GM18951 (cell line): ENCODE results near the gene NEFH.
"Not testable (repeated sequence)": the region's sequence is repeated elsewhere in the genome, so short reads cannot be mapped to it uniquely, and the experiment has no call there.

ENCODE experiments used
- POLR2A ChIP-seq: IDR thresholded peaks from 4 replicates; pipeline ENCODE4 v1.6.1; 2011; ENCODE audit warnings: mild to moderate bottlenecking; ENCODE audit not compliant: insufficient read length, insufficient read depth; ENCODE audit errors: extremely low read depth
- in situ Hi-C: fragments of 300-500 bp; cut with MboI; formaldehyde crosslinking; loops from one replicate; pipeline ENCODE4 v1.12.0; 2022; ENCODE audit warnings: low sequenced_read_pairs, mixed read lengths, inconsistent platforms; ENCODE audit not compliant: unreplicated experiment

The NEFH gene

DNA sequence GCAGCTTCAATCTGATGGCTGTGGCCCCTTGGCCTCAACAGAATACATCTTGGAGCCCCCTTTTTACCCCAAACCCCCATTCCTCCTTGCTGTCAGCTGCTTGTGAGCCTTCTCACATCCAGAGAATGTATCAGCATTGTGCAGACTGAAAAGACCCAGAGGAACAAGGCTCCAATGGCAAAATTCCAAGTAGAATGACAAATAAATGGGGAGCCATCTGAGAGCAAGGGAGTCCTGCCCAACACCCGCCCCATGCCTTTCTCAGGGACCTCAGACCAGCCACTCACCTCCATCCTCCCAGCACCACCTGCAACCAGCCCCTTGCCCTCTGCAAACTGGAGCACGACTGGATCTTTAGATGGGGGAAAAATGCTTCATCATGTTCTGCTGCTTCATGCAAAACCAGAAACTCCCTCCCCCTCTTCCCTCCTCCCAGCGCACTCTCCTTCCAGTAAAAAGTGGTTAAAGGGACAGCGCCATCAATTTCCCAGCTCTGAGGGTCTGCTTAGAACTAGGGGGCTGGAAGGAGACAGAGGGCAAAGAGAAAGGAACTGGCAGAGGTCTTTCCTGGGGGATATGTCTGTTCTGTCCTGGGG, 2.2 kb upstream of the NEFH start:
- TF ChIP-seq POLR2A, result no peak
- in situ Hi-C loops, result no loop called here

GRCh38 chr22:29478326-29479276, 1.4 kb upstream of the NEFH start:
- in situ Hi-C loops, result no loop called here

GRCh38 chr22:29480262-29480511, 169 bp downstream of the NEFH start:
- no peak for TF ChIP-seq POLR2A
- in situ Hi-C loops, result no loop called here

More at GRCh38 chr22:29478326-29479276, 1.4 kb upstream of the NEFH start:
- TF ChIP-seq POLR2A, result no peak

GRCh38 chr22:29480512-29481264, 670 bp downstream of the NEFH start:
- in situ Hi-C loops, result no loop called here

DNA sequence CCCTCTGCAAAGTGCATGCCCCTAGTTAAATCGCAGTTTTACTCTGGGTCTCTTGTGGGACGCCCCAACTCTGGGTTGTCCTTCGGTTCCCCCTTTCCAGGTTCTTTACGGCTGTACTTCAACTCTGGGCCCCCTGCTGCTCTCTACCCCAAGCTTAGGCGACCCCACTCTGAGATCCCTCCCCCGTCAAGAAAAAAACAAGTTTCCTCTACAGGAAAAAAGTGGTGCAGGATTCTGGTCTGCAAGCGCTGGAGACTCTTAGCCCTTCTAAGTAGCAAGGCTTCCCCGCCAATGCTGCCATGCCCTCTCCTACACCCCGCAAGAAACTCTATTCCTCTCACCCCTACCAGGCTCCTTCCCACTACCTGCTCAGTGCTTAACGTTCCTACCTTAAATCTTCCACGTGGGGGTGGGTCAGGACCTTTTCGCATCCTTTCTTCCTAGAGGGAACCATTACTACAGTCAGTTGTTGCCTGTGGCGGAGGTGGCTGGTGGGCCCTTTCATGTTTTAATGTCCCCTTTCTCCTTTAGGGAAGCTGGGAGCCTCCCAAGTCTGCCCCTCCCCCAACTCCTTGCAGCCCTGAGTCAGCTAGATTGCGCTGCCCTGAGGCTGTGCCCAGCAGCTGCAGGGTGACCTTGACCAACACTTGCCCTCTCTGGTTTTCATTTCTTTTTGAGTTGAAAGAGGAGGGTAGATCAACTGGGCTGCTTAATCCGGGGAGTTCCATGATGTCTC, 1.4 kb downstream of the NEFH start:
- TF ChIP-seq POLR2A, result no peak
- in situ Hi-C loops, result no loop called here

More at GRCh38 chr22:29480512-29481264, 670 bp downstream of the NEFH start:
- TF ChIP-seq POLR2A, result no peak

- in situ Hi-C loops, result no loop called here
- TF ChIP-seq POLR2A, result no peak
Observed at GRCh38 chr22:29482253-29482652, 2.2 kb downstream of the NEFH start.

DNA sequence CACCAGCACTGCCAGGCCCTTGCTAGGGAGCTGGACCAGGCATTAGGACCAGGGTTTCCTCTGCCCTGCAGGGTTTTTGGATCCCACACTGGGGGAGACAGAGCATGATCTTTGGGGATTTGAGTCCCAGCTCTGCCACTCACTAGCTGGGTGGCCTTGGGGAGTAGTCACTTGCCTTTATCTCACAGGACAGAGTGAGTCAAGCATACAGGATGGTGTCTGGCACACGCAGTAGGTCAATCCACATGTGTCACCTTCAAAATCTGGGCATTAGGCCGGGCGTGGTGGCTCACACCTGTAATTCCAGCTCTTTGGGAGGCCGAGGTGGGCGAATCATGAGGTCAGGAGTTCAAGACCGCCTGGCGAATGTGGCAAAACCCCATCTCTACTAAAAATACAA, 2.7 kb downstream of the NEFH start:
- TF ChIP-seq POLR2A, result no peak
- in situ Hi-C loops, result no loop called here

GRCh38 chr22:29483254-29483653, 3.2 kb downstream of the NEFH start:
- no peak for TF ChIP-seq POLR2A
- in situ Hi-C loops, result no loop called here

- no peak for TF ChIP-seq POLR2A
- in situ Hi-C loops, result no loop called here
Observed at GRCh38 chr22:29484642-29485041, 4.6 kb downstream of the NEFH start.

DNA sequence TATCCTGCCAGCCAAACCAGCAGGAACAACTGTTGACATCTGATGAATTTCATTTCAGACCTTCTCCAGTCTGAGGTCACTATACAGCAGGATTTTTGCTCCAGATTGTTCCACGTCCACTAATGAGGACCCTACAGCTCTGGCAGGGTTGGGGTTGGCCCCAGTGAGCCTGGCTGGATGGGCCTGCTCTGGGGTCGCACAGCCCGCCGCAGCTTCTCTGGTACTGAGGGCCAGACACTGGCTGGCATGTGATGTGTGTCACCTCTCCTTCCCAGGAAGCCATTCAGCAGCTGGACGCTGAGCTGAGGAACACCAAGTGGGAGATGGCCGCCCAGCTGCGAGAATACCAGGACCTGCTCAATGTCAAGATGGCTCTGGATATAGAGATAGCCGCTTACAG, 5.4 kb downstream of the NEFH start:
- in situ Hi-C loops, result no loop called here
- no peak for TF ChIP-seq POLR2A

GRCh38 chr22:29487426-29487986, 7.5 kb downstream of the NEFH start:
- in situ Hi-C loops, result no loop called here
- TF ChIP-seq POLR2A, result no peak

GRCh38 chr22:29489127-29489780, 9.2 kb downstream of the NEFH start:
- in situ Hi-C loops, result not testable (repeated sequence)

GRCh38 chr22:29491012-29491411, 11.0 kb downstream of the NEFH start:
- TF ChIP-seq POLR2A, result no peak
- in situ Hi-C loops, result no loop called here

- in situ Hi-C loops, result no loop called here
- TF ChIP-seq POLR2A, result no peak
Observed at GRCh38 chr22:29493636-29494035, 13.6 kb downstream of the NEFH start.
